Measurements from ENCODE around the gene TAB2.

DNA sequence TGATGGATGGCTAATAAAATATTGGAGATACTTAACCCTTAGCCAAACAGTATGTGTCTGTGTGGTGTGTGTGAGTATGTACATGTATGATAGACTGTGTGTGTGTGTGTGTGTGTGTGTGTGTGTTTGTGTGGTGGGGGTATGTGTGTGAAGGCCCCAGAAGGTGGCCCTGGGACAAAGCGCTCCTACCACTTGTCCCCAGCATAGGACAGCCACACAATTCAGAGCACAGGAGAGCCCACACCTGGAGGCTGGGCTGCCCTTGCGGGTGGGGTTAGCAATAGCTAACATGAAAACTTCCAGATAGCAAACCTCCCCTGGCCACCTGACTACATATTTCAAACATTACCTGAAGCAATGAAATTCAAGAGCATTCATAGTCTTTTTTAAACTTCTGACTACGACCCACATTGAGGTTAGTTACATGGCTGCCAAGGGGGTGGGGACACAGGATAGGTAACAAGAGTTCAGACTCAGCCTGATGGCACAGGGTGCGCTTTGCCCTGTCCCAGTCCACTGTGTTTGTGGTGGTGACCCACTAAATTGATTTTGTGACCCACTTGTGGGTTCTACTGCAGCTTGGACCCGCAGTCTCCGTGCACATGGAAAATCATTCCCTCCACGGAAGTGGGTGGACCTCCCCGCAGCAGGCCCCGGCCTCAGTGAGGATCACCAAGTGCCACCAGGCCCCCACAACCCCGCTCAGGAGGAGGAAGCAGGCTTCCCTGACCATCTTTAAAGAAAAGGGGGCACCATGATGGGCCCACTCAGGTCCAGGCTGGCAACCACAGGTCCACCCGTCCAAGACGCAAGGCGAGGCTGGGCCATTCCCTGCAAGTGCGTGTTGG is 132.5 kb downstream of the TAB2 start:
- TF ChIP-seq CTCF (IDR thresholded peaks at IDR 0.05) (no peak), POLR2A (IDR thresholded peaks at IDR 0.05) (no peak)

Measured in uterus (tissue), 2 donors.